ENCODE results near the gene EOLA1. TPM values are rescaled to one million over a fixed set of nuclear protein-coding genes. Genes with fewer than 3 reads are reported as not detected.

The EOLA1 gene
- total RNA-seq, 1 experiment from 2014 or later, result 24.3 TPM

DNA sequence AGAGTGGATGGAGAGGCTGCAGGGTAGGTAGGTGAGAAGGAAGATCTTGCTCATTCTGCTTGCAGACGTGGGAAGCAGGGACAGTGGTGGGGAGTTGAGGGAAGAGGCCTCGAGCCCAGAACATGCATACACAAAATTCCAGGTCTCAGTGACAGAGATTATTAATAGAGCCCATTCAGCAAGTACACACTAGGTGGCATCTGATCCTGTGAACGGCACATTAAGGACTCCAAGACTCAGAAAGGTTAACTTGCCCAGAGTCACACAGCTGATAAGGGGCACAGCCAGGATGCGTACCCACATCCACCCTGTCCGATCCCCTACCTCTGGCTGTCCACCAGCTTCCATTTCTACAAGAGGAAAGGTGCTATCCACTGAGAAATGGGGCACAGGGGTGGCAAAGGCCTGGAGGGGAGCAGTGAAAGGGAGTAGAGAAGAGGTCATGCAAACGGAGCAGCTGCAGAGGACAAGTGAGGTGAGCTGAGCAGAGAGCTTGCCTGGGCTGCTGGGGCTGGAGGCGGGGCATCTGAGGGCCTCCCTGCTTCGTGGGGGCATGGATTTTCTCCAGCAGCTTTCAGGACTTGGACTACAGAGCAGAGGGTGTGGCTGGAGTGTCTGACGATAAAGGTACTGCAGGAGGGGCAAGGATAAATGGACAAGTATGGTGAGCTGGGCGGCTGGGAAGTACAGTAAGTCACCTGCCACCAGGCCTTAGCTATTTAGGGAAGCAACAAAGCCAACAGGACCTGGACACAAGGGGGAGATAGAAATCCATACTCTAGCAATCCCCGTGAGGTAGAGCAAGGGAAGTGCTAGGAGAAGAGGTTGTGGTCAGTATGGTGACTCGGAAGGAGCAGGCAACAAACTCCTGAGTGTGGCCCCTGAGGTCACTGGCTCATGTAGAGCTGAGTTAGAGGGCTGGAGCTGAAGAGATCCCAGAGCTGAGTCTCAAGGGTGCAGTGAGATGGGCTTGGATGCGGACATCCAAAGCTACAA is 46.9 kb upstream of the EOLA1 start:
- Histone ChIP-seq H3K4me3 (no peak overlapping the region), H3K27ac (peak overlapping the region; percentile 86), H3K4me2 (peak overlapping the region; percentile 48), H3K9me2 (ENCODE audit: insufficient read depth) (no peaks in the 10 kb centered on the region), H3F3A (ENCODE audit: insufficient read depth, low read depth) (peaks cover 65% of the 10 kb centered on the region), H3K9me3 (ENCODE audit: insufficient read depth, low read depth) (no peaks in the 10 kb centered on the region; the same call in 1 of the 2 replicates), H3K79me2 (ENCODE audit: low read depth) (peaks cover 8% of the 10 kb centered on the region), H3K27me3 (ENCODE audit: insufficient read depth, low read depth) (no peaks in the 10 kb centered on the region), H2AFZ (no peak overlapping the region), H4K20me1 (ENCODE audit: insufficient read depth) (no peaks in the 10 kb centered on the region), H3K4me1 (replicated peaks; ENCODE audit: insufficient read depth) (peaks cover 86% of the 10 kb centered on the region), H3K36me3 (ENCODE audit: low read depth) (peaks cover 87% of the 10 kb centered on the region)
- CTCF ChIA-PET, result interaction anchor here (1.2 kb wide), 1 partner anchor 445 kb away, joined by 3 read pairs; no protein-coding TSS in a partner anchor
- TF ChIP-seq EZH2 (IDR thresholded peaks at IDR 0.05; ENCODE audit: low read depth) (no peak), CTCF (conservative IDR thresholded peaks at IDR 0.05) (peak; percentile 46; the same call in 1 of the 2 replicates)
- intact Hi-C loops (cut with micrococcal nuclease; ENCODE audit: unreplicated experiment), result loop anchor here (2.0 to 10.0 kb wide), 2 partner anchors 45 to 1579 kb away; partner anchors contain the start of gene FMR1
- BruUV-seq (replicated peaks), result no TSS peak
- DNase-seq, result peak in 1 of 2 experiments; percentile 51
- POLR2A ChIA-PET (ENCODE audit: unreplicated experiment), result interaction anchor here (0.5 to 0.7 kb wide), 2 partner anchors 17 to 26 kb away, joined by 3 to 5 read pairs; no protein-coding TSS in a partner anchor

- Histone ChIP-seq H3K4me2 (peak overlapping the region; percentile 48), H3K36me3 (ENCODE audit: low read depth) (peaks cover 85% of the 10 kb centered on the region), H3K79me2 (ENCODE audit: low read depth) (peaks cover 8% of the 10 kb centered on the region), H3F3A (ENCODE audit: insufficient read depth, low read depth) (peaks cover 65% of the 10 kb centered on the region), H3K4me3 (no peak overlapping the region), H3K4me1 (replicated peaks; ENCODE audit: insufficient read depth) (peaks cover 85% of the 10 kb centered on the region), H3K9me3 (ENCODE audit: insufficient read depth, low read depth) (no peaks in the 10 kb centered on the region; the same call in 1 of the 2 replicates), H3K9me2 (ENCODE audit: insufficient read depth) (no peaks in the 10 kb centered on the region), H3K27ac (peak overlapping the region; percentile 86), H4K20me1 (ENCODE audit: insufficient read depth) (no peaks in the 10 kb centered on the region), H3K27me3 (ENCODE audit: insufficient read depth, low read depth) (no peaks in the 10 kb centered on the region), H2AFZ (no peak overlapping the region)
- intact Hi-C loops (cut with micrococcal nuclease; ENCODE audit: unreplicated experiment), result loop anchor here (1.0 to 10.0 kb wide), 3 partner anchors 16 to 1580 kb away; partner anchors contain the start of gene FMR1
- ChIA-PET POLR2A (ENCODE audit: unreplicated experiment) (interaction anchor here (0.7 to 1.4 kb wide), 3 partner anchors 45 to 1136 kb away, joined by 4 to 24 read pairs (median 6); no protein-coding TSS in a partner anchor), CTCF (interaction anchor here (0.6 to 1.2 kb wide), 2 partner anchors 23 to 444 kb away, joined by 3 read pairs; no protein-coding TSS in a partner anchor)
- TF ChIP-seq EZH2 (IDR thresholded peaks at IDR 0.05; ENCODE audit: low read depth) (no peak), CTCF (conservative IDR thresholded peaks at IDR 0.05) (no peak)
- DNase-seq, result peak in 1 of 2 experiments; percentile 90
- no TSS peak for BruUV-seq (replicated peaks)
Measured at GRCh38 chrX:149494844-149495565, 45.8 kb upstream of the EOLA1 start.
